IMR-90 (cell line): ENCODE data around the gene TMBIM6. TPM values are rescaled to one million over a fixed set of nuclear protein-coding genes. Genes with fewer than 3 reads are reported as not detected.

Experiments used
- ATAC-seq: fragments of 200-7000 bp; cut with Tn5 transposase; 2 replicates; pipeline ENCODE4 v1.9.1; 2020; ENCODE audit warnings: low read depth, mild to moderate bottlenecking, moderate library complexity
- BruUV-seq: library from RNA; stranded (reverse); fragments of 400-500 nt; replicated peaks from 2 replicates; lab custom pipeline; 2021; lab: Mats Ljungman, UMichigan
- CTCF ChIA-PET: fragments of 300-600 bp; formaldehyde crosslinking; extraction: SDS; loops from one replicate; lab custom pipeline; 2021; ENCODE audit warnings: antibody characterized with exemption; lab: Yijun Ruan, JAX
- POLR2A ChIA-PET: fragments of 300-600 bp; sonication (Branson Sonifier 250); formaldehyde crosslinking; loops from one replicate; lab custom pipeline; 2022; ENCODE audit warnings: antibody characterized with exemption; ENCODE audit not compliant: unreplicated experiment; lab: Charles Lee
- DNase-seq: peaks from one replicate; pipeline ENCODE4 v3.0.0; 2013
- H2AFZ ChIP-seq: replicated peaks from 2 replicates; pipeline ENCODE3; 2013; ENCODE audit warnings: low read length, mild to moderate bottlenecking; ENCODE audit not compliant: poor library complexity
- H2AK5ac ChIP-seq: 2 replicates; pipeline ENCODE4 v1.6.1; 2013; ENCODE audit warnings: low read depth, low read length, inconsistent platforms
- H2AK9ac ChIP-seq: replicated peaks from 2 replicates; pipeline ENCODE3; 2013; ENCODE audit warnings: mild to moderate bottlenecking, low read depth, low read length, moderate library complexity; ENCODE audit not compliant: poor library complexity
- H2BK120ac ChIP-seq: 2 replicates; pipeline ENCODE4 v1.6.1; 2013; ENCODE audit warnings: low read depth, low read length, inconsistent platforms
- H2BK15ac ChIP-seq: 3 replicates; pipeline ENCODE4 v1.6.1; 2013; ENCODE audit warnings: low read depth, low read length, inconsistent platforms
- H2BK20ac ChIP-seq: 2 replicates; pipeline ENCODE4 v1.6.1; 2013; ENCODE audit warnings: low read depth, mild to moderate bottlenecking, inconsistent platforms, low read length, moderate library complexity
- H2BK5ac ChIP-seq: 2 replicates; pipeline ENCODE4 v1.6.1; 2013; ENCODE audit warnings: mild to moderate bottlenecking, low read depth, low read length, inconsistent platforms; ENCODE audit not compliant: poor library complexity, severe bottlenecking
- H3K14ac ChIP-seq: replicated peaks from 2 replicates; pipeline ENCODE4 v1.6.1; 2013; ENCODE audit warnings: low read depth, low read length, inconsistent platforms
- H3K18ac ChIP-seq: 2 replicates; pipeline ENCODE4 v1.6.1; 2013; ENCODE audit warnings: low read depth, low read length, control low read depth
- H3K23ac ChIP-seq: 2 replicates; pipeline ENCODE4 v1.6.1; 2013; ENCODE audit warnings: low read depth, low read length, inconsistent platforms
- H3K27ac ChIP-seq: 2 replicates; pipeline ENCODE4 v1.5.1; 2013; ENCODE audit warnings: mild to moderate bottlenecking, control low read depth, low read length; ENCODE audit not compliant: insufficient read depth
- H3K27me3 ChIP-seq: 2 replicates; pipeline ENCODE4 v1.6.1; 2013; ENCODE audit warnings: low read length; ENCODE audit not compliant: control insufficient read depth, insufficient read depth
- H3K36me3 ChIP-seq: 2 replicates; pipeline ENCODE4 v1.6.1; 2013; ENCODE audit warnings: low read length, mixed read lengths; ENCODE audit not compliant: control insufficient read depth, insufficient read depth
- H3K4ac ChIP-seq: 2 replicates; pipeline ENCODE4 v1.6.1; 2013; ENCODE audit warnings: low read depth, low read length, inconsistent platforms
- H3K4me1 ChIP-seq: 2 replicates; pipeline ENCODE4 v1.6.1; 2013; ENCODE audit warnings: low read length, mixed read lengths; ENCODE audit not compliant: control insufficient read depth, insufficient read depth
- H3K4me2 ChIP-seq: 2 replicates; pipeline ENCODE4 v1.6.1; 2013; ENCODE audit warnings: low read depth, mild to moderate bottlenecking, control low read depth, low read length, moderate library complexity
- H3K4me3 ChIP-seq: 2 replicates; pipeline ENCODE4 v1.5.1; 2013; ENCODE audit warnings: low read depth, mild to moderate bottlenecking, control low read depth, low read length, moderate library complexity; ENCODE audit not compliant: insufficient read depth
- H3K56ac ChIP-seq: 2 replicates; pipeline ENCODE4 v1.6.1; 2013; ENCODE audit warnings: low read length, inconsistent platforms; ENCODE audit not compliant: insufficient read depth; ENCODE audit errors: extremely low read depth
- H3K79me1 ChIP-seq, 2 experiments: 2 replicates each; pipeline ENCODE4 v1.6.1; 2013; ENCODE audit warnings: low read length in 2 of 2, inconsistent platforms in 1 of 2, low read depth in 1 of 2
- H3K9ac ChIP-seq: 2 replicates; pipeline ENCODE4 v1.6.1; 2013; ENCODE audit warnings: low read depth, low read length, control low read depth
- H3K9me1 ChIP-seq: 2 replicates; pipeline ENCODE4 v1.6.1; 2013; ENCODE audit warnings: low read length, inconsistent platforms; ENCODE audit not compliant: insufficient read depth
- H3K9me3 ChIP-seq: 2 replicates; pipeline ENCODE4 v1.6.1; 2013; ENCODE audit warnings: low read length; ENCODE audit not compliant: control insufficient read depth, insufficient read depth
- H4K20me1 ChIP-seq: 2 replicates; pipeline ENCODE4 v1.6.1; 2013; ENCODE audit warnings: low read length, inconsistent platforms; ENCODE audit not compliant: insufficient read depth
- H4K5ac ChIP-seq: 2 replicates; pipeline ENCODE4 v1.6.1; 2013; ENCODE audit warnings: mild to moderate bottlenecking, low read depth, low read length, control low read depth
- H4K8ac ChIP-seq, 2 experiments: 2 replicates each; pipeline ENCODE4 v1.6.1; 2013; ENCODE audit warnings: low read depth in 2 of 2, low read length in 2 of 2, control low read depth in 1 of 2, inconsistent platforms in 1 of 2
- H4K91ac ChIP-seq: 2 replicates; pipeline ENCODE4 v1.6.1; 2013; ENCODE audit warnings: low read depth, low read length, inconsistent platforms; ENCODE audit not compliant: insufficient read depth
- CHD1 ChIP-seq: IDR thresholded peaks from 2 replicates; pipeline ENCODE4 v1.6.1; 2012; ENCODE audit warnings: low read depth, low read length, improper control_type of control experiment
- MAZ ChIP-seq: IDR thresholded peaks from 2 replicates; pipeline ENCODE4 v1.6.1; 2012; ENCODE audit warnings: low read depth, mild to moderate bottlenecking, low read length, improper control_type of control experiment, moderate library complexity, borderline replicate concordance
- WGBS, 2 experiments: methylation state at CpG; one replicate each; pipeline versions ENCODE4 v1.1.5 to v1.1.7; 2013; ENCODE audit warnings: missing lambda C conversion rate in 2 of 2; ENCODE audit not compliant: insufficient read length in 1 of 2; ENCODE audit errors: extremely low coverage in 2 of 2; 5-methylcytosine and 5-hydroxymethylcytosine counted together
- dilution Hi-C: fragments of 300-500 bp; cut with HindIII; formaldehyde crosslinking; loops from one replicate; pipeline ENCODE4 v1.14.3; 2018; ENCODE audit warnings: low sequenced_read_pairs; ENCODE audit not compliant: unreplicated experiment
- in situ Hi-C: fragments of 300-500 bp; cut with MboI; formaldehyde crosslinking; loops from 3 replicates; pipeline ENCODE4 v1.14.3; 2019; ENCODE audit warnings: low sequenced_read_pairs, inconsistent platforms, mixed read lengths
- intact Hi-C: fragments of 100-400 bp; cut with micrococcal nuclease; formaldehyde crosslinking; loops from 2 replicates; pipeline ENCODE4 v1.10.0; 2022
- polyA plus RNA-seq, 3 experiments: library from polyadenylated mRNA; depleted of rRNA; stranded (reverse); fragments of >200 nt; gene quantifications; 2 replicates each; pipeline ENCODE4 v1.2.3, GENCODE V29; 2012; ENCODE audit warnings: low replicate concordance in 1 of 3
- total RNA-seq: library from RNA; depleted of rRNA; stranded (reverse); fragments of >200 nt; gene quantifications from 2 replicates; pipeline ENCODE4 v1.2.3, GENCODE V29; 2012

Gene TMBIM6
- total and polyA plus RNA-seq, 2 of the 4 experiments (the other 2 are of a cell fraction) = 255 to 285 TPM

DNA sequence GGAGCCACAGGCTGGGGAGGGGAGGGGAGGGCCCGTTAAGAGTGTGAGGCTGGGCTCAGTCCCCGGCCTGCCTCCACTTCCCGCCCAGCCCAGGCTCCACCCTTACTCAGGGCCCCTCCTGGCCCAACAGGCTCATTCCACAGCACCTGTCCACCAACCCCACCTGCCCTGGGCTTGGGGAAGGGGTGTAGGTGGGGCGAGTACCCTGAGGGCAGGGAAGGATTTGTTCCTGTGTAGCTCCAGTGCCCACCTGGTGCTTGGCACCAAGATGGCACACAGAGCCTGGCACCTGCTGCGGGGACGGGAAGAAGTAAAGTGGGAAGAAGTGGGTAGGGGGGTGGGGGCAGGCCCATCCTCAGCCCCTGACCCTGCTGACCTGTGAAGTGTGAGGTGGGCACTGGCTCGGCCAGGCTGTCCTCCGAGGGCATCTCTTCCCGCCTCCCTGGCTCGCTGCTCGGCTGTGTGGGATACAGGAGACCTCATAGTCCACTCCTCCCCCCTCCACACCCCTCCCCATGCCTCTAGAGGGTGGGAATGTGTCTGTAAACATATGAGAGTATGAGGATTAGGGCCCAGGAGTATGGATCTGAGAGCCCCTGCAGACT is 51.7 kb downstream of the TMBIM6 start:
- H2BK5ac ChIP-seq = no peak overlapping the region
- H3K4me2 ChIP-seq = no peak overlapping the region
- H3K56ac ChIP-seq = no peak overlapping the region
- no peak overlapping the region for H3K9ac ChIP-seq
- no peak overlapping the region for H2BK15ac ChIP-seq
- intact Hi-C loops (no loop called here), dilution Hi-C loops (no loop called here), in situ Hi-C loops (no loop called here)
- H4K91ac ChIP-seq = no peak overlapping the region
- H2AK5ac ChIP-seq = no peak overlapping the region
- no peak overlapping the region for H3K27ac ChIP-seq
- no CpG with 5 or more reads among the region's 11 CpGs for WGBS, 2 experiments
- no peak for DNase-seq
- TF ChIP-seq MAZ = no peak
- TF ChIP-seq CHD1 = no peak
- CTCF ChIA-PET = no interaction called here
- peaks cover 5% of the 10 kb centered on the region; the same call in 1 of the 2 replicates for H4K20me1 ChIP-seq
- no peak overlapping the region for H3K23ac ChIP-seq
- no peak overlapping the region for H4K5ac ChIP-seq
- peaks cover 65% of the 10 kb centered on the region for H3K36me3 ChIP-seq
- no peaks in the 10 kb centered on the region for H3K79me1 ChIP-seq
- no peaks in the 10 kb centered on the region for H3K9me1 ChIP-seq
- POLR2A ChIA-PET = no interaction called here
- no peaks in the 10 kb centered on the region for H3K27me3 ChIP-seq
- H3K18ac ChIP-seq = no peak overlapping the region
- no peak overlapping the region for H4K8ac ChIP-seq
- H3K14ac ChIP-seq = no peak overlapping the region
- no TSS peak for BruUV-seq
- H2BK120ac ChIP-seq = no peak overlapping the region
- H2BK20ac ChIP-seq = no peak overlapping the region
- H2AK9ac ChIP-seq = no peak overlapping the region
- H3K4me3 ChIP-seq = no peak overlapping the region
- ATAC-seq = no peak
- no peak overlapping the region for H3K4ac ChIP-seq
- no peaks in the 10 kb centered on the region for H3K4me1 ChIP-seq
- no peak overlapping the region for H2AFZ ChIP-seq
- no peaks in the 10 kb centered on the region for H3K9me3 ChIP-seq
